ENCODE data around the gene SMYD3. TPM values are rescaled to one million over a fixed set of nuclear protein-coding genes. Genes with fewer than 3 reads are reported as not detected.

Gene SMYD3
- polyA plus RNA-seq, 1 experiment = 39.9 TPM

DNA sequence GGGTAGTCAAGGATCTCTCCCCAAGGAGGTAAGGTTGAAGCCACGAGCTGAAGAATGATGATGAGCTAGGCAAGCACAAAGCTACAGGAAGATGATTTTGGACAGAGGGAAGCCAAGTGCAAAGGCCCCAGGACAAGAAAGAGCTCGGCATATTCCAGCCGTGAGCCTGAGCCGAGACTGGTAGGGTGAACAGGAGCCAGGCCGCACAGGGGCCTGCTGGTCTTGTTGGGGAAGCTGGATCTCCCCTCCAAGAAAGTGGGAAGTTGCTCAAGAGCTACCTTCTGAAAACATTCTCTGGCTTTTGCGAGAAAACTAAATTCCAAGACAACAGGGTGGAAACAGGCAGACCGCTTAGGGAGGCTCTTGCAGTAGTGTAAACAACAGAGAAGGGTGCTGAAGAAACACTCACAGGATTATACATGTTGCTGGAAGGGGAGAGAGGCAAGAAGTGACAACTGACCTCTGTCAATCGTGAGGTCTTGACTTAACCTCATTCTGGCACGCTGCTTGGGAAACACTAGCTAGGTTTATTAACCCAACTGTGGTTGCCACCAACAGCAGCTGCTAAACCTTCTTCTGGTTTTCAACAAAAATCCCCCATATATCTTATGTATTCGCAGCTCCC is 625.2 kb downstream of the SMYD3 start:
- CTCF ChIA-PET = interaction anchor here (1.5 kb wide), 1 partner anchor 23 kb away, joined by 3 read pairs; no protein-coding TSS in a partner anchor
- Histone ChIP-seq H3K27ac (ENCODE audit: low read depth, low read length) (no peak overlapping the region), H3K27me3 (ENCODE audit: control insufficient read depth, insufficient read depth, low read length) (no peaks in the 10 kb centered on the region), H3K9me3 (ENCODE audit: control insufficient read depth, insufficient read depth, low read length) (peaks cover 5% of the 10 kb centered on the region; the same call in 1 of the 2 replicates), H3K4me3 (ENCODE audit: low read depth, low read length) (no peak overlapping the region)
- POLR2A ChIA-PET = interaction anchor here (0.6 kb wide), 1 partner anchor 19 kb away, joined by 3 read pairs; no protein-coding TSS in a partner anchor
- DNase-seq (ENCODE audit: low read depth, low spot score) = no peak
- TF ChIP-seq, protein P1, sequence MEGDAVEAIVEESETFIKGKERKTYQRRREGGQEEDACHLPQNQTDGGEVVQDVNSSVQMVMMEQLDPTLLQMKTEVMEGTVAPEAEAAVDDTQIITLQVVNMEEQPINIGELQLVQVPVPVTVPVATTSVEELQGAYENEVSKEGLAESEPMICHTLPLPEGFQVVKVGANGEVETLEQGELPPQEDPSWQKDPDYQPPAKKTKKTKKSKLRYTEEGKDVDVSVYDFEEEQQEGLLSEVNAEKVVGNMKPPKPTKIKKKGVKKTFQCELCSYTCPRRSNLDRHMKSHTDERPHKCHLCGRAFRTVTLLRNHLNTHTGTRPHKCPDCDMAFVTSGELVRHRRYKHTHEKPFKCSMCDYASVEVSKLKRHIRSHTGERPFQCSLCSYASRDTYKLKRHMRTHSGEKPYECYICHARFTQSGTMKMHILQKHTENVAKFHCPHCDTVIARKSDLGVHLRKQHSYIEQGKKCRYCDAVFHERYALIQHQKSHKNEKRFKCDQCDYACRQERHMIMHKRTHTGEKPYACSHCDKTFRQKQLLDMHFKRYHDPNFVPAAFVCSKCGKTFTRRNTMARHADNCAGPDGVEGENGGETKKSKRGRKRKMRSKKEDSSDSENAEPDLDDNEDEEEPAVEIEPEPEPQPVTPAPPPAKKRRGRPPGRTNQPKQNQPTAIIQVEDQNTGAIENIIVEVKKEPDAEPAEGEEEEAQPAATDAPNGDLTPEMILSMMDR (IDR thresholded peaks at IDR 0.05; ENCODE audit: low read depth, low read length) = no peak

DNA sequence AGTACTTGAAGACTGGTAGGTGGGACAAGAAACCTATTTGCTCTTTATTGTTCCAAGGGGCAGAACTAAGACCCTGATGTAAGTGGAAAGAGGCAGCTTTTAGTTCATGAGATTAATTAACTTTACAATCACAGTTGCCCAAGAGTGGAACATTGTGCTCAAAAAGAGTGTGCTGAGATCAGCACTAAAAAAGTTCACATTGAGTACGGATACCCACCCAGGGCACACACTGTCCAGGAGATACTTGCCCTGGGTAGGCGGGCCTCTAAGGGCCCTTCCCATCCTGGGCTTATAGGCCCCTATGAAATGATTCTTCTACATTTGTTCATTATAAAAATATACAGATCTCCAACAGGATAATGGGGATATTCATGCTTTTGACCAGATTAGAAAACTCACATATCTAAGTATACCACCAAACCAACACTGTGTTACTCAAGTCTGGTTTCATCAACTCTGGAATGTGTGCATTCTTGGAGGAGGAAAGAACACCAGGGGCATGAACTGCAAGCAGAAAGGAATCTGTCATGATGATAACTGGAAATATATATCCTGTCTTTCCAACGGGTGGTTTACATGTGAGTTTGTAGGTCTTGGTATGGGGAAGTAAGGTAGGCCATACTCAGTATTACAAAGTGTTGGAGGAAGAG is 626.2 kb downstream of the SMYD3 start:
- Histone ChIP-seq H3K27me3 (ENCODE audit: control insufficient read depth, insufficient read depth, low read length) (no peaks in the 10 kb centered on the region), H3K4me3 (ENCODE audit: low read depth, low read length) (no peak overlapping the region), H3K9me3 (ENCODE audit: control insufficient read depth, insufficient read depth, low read length) (peaks cover 5% of the 10 kb centered on the region; the same call in 1 of the 2 replicates), H3K27ac (ENCODE audit: low read depth, low read length) (peak overlapping the region; percentile 41)
- ChIA-PET CTCF (interaction anchor here (0.8 to 1.5 kb wide), 2 partner anchors 15 to 22 kb away, joined by 3 read pairs; no protein-coding TSS in a partner anchor), POLR2A (no interaction called here)
- TF ChIP-seq, protein P1 (IDR thresholded peaks at IDR 0.05; ENCODE audit: low read depth, low read length) = no peak
- DNase-seq (ENCODE audit: low read depth, low spot score) = peak; percentile 72

DNA sequence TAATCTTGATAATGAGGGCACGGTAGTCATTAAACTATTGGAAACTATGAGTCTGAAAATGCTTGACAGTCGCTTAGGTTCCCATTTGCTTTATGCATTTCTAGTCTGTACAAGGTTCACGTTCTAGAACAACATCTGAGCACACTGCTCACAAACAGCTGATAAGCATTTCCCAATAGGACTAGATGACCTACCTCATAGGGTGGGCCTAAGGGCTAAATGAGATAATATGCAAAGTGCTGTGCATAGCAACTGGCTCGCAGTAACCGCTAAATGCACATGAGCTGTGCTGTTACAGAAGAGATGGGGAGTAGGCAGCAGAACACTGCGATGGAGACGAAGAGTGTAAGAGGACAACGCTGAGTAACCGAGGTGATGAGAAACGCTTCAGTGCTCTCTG is 628.0 kb downstream of the SMYD3 start:
- Histone ChIP-seq H3K27me3 (ENCODE audit: control insufficient read depth, insufficient read depth, low read length) (no peaks in the 10 kb centered on the region), H3K27ac (ENCODE audit: low read depth, low read length) (no peak overlapping the region), H3K9me3 (ENCODE audit: control insufficient read depth, insufficient read depth, low read length) (peaks cover 5% of the 10 kb centered on the region; the same call in 1 of the 2 replicates), H3K4me3 (ENCODE audit: low read depth, low read length) (no peak overlapping the region)
- CTCF ChIA-PET = interaction anchor here (1.0 to 1.1 kb wide), 2 partner anchors 10 to 723 kb away, joined by 3 read pairs; no protein-coding TSS in a partner anchor
- POLR2A ChIA-PET = no interaction called here
- TF ChIP-seq, protein P1 (IDR thresholded peaks at IDR 0.05; ENCODE audit: low read depth, low read length) = no peak
- no peak for DNase-seq (ENCODE audit: low read depth, low spot score)

DNA sequence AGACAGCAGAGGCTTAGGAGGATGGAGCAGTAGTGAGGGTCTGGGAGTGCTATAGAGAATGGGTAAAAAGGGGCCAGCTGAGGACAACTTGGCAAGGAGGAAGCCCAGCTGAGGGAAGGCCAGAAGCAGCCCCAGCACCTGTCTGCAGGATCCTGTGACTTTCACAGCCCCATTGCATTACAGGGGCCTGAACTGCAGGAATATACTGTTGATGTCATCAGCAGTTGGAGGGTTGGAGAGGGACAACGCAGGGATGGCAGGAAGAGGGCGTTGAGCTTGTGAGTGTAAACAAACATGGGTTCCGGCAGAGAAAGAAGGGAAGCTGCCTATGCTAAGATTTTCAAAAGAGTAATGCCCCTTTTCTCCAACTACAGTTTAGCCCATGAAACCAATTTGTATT is 628.5 kb downstream of the SMYD3 start:
- Histone ChIP-seq H3K9me3 (ENCODE audit: control insufficient read depth, insufficient read depth, low read length) (peaks cover 5% of the 10 kb centered on the region; the same call in 1 of the 2 replicates), H3K27ac (ENCODE audit: low read depth, low read length) (no peak overlapping the region), H3K4me3 (ENCODE audit: low read depth, low read length) (no peak overlapping the region), H3K27me3 (ENCODE audit: control insufficient read depth, insufficient read depth, low read length) (no peaks in the 10 kb centered on the region)
- ChIA-PET POLR2A (no interaction called here), CTCF (no interaction called here)
- DNase-seq (ENCODE audit: low read depth, low spot score) = no peak
- TF ChIP-seq, protein P1 (IDR thresholded peaks at IDR 0.05; ENCODE audit: low read depth, low read length) = no peak

DNA sequence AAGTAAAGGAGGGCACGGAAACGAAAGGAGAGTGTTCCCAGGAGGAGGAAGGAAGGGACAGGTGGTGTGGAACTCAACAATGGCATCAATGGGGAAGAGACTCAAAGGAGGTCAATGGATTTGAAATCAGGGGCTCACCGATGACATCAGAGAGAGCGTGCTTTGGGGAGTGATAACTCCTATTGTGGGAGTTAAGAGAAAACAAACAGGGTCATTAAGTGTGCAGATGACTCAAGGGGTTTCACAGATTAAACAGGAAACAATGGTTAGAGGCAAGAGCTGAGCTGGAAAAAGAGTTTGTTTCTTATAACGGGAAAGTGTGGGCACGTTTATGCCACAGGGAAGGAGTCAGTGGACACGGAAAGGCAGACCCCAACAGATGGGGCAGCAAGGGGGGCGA is 629.1 kb downstream of the SMYD3 start:
- H3K9me3 ChIP-seq (ENCODE audit: control insufficient read depth, insufficient read depth, low read length) = peaks cover 5% of the 10 kb centered on the region; the same call in 1 of the 2 replicates
- H3K4me3 ChIP-seq (ENCODE audit: low read depth, low read length) = no peak overlapping the region
- no peaks in the 10 kb centered on the region for H3K27me3 ChIP-seq (ENCODE audit: control insufficient read depth, insufficient read depth, low read length)
- no peak overlapping the region for H3K27ac ChIP-seq (ENCODE audit: low read depth, low read length)
- DNase-seq (ENCODE audit: low read depth, low spot score) = no peak
- CTCF ChIA-PET = no interaction called here
- TF ChIP-seq, protein P1 (IDR thresholded peaks at IDR 0.05; ENCODE audit: low read depth, low read length) = no peak
- POLR2A ChIA-PET = no interaction called here
